ENCODE data around the gene RSRC1. TPM values are rescaled to one million over a fixed set of nuclear protein-coding genes. Genes with fewer than 3 reads are reported as not detected.

The RSRC1 gene
- total and polyA plus RNA-seq, 2 of the 8 experiments (the other 6 are each of a cell fraction or from before 2014, with no cell fraction given), result 2.0 to 27.9 TPM

GRCh38 chr3:158489181-158489580, 379.3 kb downstream of the RSRC1 start (continued):
- TF ChIP-seq, protein P1, sequence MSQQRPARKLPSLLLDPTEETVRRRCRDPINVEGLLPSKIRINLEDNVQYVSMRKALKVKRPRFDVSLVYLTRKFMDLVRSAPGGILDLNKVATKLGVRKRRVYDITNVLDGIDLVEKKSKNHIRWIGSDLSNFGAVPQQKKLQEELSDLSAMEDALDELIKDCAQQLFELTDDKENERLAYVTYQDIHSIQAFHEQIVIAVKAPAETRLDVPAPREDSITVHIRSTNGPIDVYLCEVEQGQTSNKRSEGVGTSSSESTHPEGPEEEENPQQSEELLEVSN (IDR thresholded peaks at IDR 0.05), result no peak

Measured in H1 (cell line).